RKO (cell line): ENCODE results near the gene ARHGAP45.
"Not testable (repeated sequence)": the region's sequence is repeated elsewhere in the genome, so short reads cannot be mapped to it uniquely, and the experiment has no call there.

Experiments
- DNase-seq: peaks from one replicate; pipeline ENCODE4 v3.0.0-alpha.2; 2016; ENCODE audit warnings: low spot score

The ARHGAP45 gene

GRCh38 chr19:1116726-1117581 is 50.0 kb downstream of the ARHGAP45 start:
- DNase-seq = no peak

DNA sequence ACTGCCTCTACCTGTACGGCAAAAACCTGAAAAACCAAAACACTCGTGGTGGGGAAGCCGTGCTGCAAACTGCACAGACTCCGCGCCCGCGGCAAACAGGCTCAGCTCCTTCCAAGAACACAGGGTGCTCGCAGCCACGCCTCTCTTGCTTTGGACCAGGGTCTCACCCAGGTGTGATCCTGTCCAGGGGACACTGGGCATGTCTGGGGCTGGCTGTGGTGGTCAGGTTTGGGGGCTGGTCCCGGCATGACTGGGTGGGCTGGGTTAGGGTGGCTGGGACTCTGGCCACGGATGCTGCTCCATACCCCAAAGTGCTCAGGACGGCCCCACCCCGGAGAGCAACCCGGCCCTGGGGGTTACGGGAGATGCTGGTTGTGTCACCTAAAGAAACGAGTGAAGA is 50.7 kb downstream of the ARHGAP45 start:
- no peak for DNase-seq

DNA sequence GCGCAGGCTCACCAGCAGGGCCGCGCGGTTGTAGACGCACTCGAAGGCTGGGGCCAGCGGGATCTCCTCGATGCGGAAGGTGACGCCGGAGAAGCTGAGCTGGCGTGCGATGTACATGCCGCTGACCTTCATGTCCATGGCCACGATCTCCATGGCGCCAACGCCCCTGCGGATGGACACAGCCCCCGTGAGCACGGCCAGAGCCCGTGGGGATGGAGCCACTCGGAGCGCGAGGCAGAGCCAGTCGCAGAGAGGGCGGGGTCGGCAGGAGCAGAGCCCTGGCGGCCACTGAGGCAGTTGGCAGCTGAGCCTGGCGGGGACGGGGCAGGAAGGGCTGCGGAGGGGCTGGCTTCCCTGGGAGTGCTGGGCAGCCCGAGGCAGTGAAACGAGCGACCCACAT is 52.0 kb downstream of the ARHGAP45 start:
- no peak for DNase-seq

- no peak for DNase-seq
Measured at GRCh38 chr19:1119475-1120217, 52.7 kb downstream of the ARHGAP45 start.

GRCh38 chr19:1121395-1121794 is 54.4 kb downstream of the ARHGAP45 start:
- no peak for DNase-seq

GRCh38 chr19:1122021-1122971 is 55.3 kb downstream of the ARHGAP45 start:
- no peak for DNase-seq

- peak; percentile 80 for DNase-seq
Measured at GRCh38 chr19:1122972-1123363, 56.0 kb downstream of the ARHGAP45 start.

DNA sequence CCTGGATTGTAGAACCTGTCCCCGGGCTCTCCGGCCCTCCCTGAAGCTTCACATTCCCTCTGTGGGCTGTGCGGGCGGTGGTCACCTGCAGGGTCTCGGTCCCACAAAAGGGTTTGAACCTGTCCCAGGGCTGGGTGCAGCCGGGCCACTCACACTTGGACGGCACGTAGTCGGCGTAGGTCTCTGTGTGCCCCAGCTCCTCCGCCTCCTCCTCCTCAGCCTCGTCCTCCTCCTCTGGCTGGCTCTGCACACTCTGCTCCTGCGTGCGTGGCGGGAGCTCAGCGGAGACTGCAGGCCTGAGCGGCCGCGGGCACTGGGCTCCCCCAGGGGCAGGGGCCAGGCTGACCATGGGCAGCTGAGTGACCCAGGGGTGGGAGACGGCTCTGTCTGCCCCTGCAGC is 56.4 kb downstream of the ARHGAP45 start:
- no peak for DNase-seq

DNA sequence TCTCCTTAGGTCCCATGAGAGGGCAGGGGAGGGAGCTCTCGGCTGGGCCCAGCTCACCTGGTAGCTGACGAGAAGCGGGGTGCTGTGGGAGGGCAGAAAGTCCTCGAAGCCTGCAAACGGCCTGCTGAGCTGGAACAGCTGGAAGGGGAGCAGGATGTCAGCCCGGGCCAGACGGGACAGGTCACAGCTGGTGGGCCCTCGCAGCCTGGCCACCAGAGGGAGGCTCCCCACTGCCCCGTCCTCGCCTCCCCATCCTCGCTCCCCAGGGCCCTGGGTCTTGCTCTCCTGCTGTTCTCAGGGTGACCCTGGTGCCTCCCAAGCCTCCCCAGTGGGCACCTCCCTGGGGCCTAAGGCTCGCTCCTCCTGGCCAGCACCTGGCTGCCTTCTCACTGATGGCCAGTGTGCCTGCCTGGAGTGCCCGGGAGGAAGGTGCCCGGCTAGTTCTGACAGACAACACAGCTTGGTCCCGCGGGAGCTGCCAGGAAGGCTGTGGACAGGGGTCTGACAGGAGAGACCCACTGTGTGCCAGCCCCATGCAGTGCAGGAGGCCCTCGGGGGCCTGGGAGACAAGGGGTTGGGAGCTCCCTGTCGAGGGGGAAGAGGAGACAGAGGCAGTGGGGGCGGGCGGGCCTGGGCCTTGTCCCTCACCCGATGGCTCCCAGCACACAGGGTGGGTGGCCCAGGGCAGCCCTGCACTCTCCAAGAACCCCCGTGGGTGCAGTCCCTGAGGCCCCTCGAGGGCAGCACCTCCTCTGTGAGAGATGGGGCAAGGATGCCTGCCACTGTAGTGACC is 57.1 kb downstream of the ARHGAP45 start:
- DNase-seq = no peak

GRCh38 chr19:1125601-1126467 is 58.9 kb downstream of the ARHGAP45 start:
- DNase-seq = no peak

DNA sequence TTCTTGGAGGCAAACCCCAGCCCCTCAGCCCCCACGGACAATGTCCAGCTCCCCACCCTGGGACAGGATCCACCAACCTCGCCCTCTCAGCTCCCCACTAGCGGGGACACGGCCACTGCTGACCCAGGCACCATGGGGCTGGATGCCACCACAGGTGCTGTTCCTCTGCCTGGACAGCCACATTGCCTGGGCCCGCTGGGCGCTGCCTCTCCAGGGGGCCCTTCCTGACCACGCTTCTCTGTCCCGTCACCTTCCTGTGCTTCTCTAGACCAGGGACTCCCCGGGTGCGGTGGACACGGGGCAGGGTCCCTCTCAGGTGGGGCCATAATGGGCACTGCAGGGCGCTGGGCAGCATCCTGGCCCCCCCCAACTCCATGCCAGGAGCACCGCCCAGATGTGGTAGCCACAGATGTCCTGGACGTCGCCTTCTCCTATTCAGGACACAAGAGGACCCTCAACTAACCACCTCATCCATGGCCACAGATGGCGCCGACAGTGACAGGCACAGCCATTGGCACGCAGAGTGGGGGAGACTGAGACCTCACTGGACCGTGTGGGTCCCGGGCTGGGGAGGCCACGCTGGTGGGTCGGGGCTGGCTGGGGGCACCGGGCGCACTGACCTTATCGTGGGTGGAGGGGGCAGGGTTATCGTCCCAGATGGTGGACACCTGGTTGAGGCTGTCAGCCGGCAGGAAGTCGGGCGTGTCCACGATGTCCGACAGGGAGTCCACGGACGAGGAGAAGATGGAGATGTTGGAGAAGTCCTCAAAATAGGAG is 60.2 kb downstream of the ARHGAP45 start:
- no peak for DNase-seq

GRCh38 chr19:1128106-1128505 is 61.1 kb downstream of the ARHGAP45 start:
- no peak for DNase-seq

GRCh38 chr19:1129084-1129483 is 62.1 kb downstream of the ARHGAP45 start:
- not testable (repeated sequence) for DNase-seq

DNA sequence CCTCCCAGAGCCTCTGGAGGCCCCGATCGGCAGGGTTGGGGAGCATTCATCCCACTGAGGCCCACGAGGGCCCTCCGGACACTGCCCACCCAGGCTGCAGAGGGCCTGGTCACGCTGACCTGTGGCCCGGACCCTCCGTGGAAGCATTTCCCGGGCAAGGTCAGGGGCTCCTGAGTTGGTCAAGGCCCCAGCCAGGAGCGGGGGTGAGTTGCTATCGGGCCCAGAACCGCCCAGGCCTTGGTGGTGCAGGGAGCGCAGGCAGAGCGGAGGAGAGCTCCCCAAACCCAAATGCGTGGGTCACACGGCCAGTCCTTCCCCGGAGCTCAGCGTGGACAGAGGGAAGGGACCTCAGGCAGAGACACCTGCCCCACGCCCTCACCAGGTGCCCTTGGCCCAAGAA is 62.6 kb downstream of the ARHGAP45 start:
- DNase-seq = no peak

- no peak for DNase-seq
Measured at GRCh38 chr19:1130771-1131717, 64.1 kb downstream of the ARHGAP45 start.

GRCh38 chr19:1131718-1132551 is 65.0 kb downstream of the ARHGAP45 start:
- peak; percentile 91 for DNase-seq

DNA sequence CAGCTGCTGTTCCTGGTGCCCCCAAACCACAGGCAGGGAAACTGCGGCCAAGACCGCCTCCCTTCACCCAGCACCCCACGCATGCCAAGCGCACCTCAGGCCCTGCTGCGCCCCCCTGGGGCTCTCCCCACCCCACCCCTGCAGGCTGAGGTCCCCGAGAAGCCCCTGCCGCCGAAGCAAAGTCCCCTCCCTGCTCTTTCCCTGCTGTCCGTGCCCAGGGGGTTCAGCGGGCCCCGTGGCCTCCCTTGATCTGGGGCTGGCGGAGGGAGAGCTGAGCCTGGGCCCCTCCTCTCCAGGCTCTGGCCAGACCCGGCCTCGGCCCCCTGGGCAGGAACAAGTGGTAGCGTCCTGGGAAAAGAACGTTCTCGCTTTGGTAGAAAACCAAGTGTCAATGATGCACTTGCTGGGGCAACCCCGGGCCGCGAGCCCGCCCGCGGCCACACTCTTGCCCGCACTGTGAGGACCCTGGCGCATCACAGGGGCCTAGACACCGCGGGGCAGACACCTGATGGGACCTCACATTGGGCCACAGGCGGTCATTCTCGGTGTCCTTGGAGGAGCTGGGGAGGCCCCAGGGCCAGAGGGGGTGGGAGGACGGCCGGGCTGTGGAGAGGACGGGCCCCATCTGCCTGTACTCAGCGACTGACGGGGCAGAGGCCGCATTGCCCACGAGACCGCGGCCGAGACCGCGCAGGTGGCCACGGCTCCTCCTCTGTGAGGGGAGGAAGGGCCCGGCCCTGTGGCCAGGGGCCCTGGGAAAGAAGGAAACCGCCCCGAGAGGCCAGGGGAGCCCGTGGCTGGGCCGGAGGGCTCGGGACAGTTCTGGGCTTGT is 65.8 kb downstream of the ARHGAP45 start:
- DNase-seq = peak; percentile 51
